Measurements from ENCODE around the gene PI4K2A. TPM values are rescaled to one million over a fixed set of nuclear protein-coding genes. Genes with fewer than 3 reads are reported as not detected.

Gene PI4K2A
- total and polyA plus RNA-seq, 4 donors: 6.5 to 16.7 (median 12.1) TPM

DNA sequence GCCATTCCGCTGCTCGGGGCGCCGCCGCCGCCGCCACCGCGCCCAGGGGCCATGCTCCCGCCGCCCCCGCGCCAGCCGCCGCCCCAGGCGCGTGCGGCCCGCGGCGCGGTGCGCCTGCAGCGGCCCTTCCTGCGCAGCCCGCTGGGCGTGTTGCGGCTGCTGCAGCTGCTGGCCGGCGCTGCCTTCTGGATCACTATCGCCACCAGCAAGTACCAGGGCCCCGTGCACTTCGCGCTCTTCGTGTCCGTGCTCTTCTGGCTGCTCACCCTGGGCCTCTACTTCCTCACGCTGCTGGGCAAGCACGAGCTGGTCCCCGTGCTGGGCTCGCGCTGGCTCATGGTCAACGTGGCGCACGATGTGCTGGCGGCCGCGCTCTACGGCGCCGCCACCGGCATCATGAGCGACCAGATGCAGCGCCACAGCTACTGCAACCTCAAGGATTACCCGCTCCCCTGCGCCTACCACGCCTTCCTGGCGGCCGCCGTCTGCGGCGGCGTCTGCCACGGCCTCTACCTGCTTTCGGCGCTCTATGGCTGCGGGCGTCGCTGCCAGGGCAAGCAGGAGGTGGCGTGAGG lies 73.4 kb downstream of the PI4K2A start:
- Histone ChIP-seq H3K4me1 (ENCODE audit: control insufficient read depth in 1 of 2, insufficient read depth in 2 of 2, low read length in 2 of 2) (peaks cover 0 to 3% of the 10 kb centered on the region in 2 donors), H3K9me3 (ENCODE audit: control insufficient read depth, low read length) (no peaks in the 10 kb centered on the region), H3K4me3 (ENCODE audit: low read length in 2 of 2) (peak overlapping the region; percentile 24 to 77), H3K27ac (ENCODE audit: low read depth in 1 of 2, low read length in 2 of 2) (peak overlapping the region; percentile 87 to 99), H3K27me3 (ENCODE audit: control insufficient read depth in 1 of 2, insufficient read depth in 2 of 2, low read length in 1 of 2) (no peaks in the 10 kb centered on the region), H3K36me3 (ENCODE audit: control insufficient read depth in 1 of 2, insufficient read depth in 2 of 2, low read length in 1 of 2) (peaks cover 0 to 2% of the 10 kb centered on the region in 2 donors)
- intact Hi-C loops (cut with DNase I): no loop called here
- 0% methylated on average over 53 to 69 of the region's 69 CpGs for WGBS, 2 donors
- peak; percentile 71 for ATAC-seq (ENCODE audit: low FRiP score)
- DNase-seq: peak; percentile 85 to 90

DNA sequence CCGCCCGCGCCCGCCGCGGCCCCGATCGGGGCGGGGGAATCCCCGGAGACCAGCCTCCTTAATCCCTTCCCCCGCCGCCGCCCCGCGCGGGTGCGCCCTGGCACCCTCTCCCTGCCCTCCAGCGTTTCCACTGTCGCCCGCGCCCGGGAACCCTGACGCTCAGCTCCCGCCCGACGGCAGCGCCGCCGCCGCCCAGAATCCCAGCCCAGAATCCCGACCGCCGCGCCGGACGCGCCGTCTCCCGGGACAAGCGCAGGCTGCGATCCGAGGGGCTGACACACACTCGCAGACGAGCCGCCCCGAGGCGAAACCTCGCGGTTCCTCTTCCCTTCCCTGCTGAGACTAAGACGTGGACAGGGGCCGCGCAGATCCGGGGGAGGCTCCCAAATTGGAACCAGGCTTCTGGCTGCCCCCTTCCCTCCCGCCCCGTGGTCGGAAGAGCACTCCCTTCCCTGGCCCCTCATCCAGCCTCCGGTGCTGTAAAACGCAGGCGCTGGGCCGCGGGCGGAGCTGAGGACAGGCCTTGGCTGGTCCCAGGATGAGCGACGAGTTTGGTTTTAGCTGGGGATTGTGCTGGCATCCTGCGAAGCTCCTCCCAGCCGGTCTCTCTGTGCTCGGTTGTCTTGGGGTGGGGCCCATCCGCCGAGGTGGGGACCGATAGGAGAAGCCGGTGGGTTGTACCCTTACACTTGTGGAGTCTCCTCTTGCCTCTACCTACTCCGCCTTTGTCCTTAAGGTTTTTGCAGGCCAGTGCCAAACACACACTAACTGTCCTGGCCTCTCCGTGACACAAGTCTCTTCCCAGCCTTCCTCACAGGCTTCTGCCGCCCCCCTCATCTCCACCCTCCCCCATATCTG lies 74.2 kb downstream of the PI4K2A start:
- Histone ChIP-seq H3K27me3 (ENCODE audit: control insufficient read depth in 1 of 2, insufficient read depth in 2 of 2, low read length in 1 of 2) (no peaks in the 10 kb centered on the region), H3K4me1 (ENCODE audit: control insufficient read depth in 1 of 2, insufficient read depth in 2 of 2, low read length in 2 of 2) (no peaks in the 10 kb centered on the region), H3K27ac (ENCODE audit: low read depth in 1 of 2, low read length in 2 of 2) (peak overlapping the region; percentile 87 to 99), H3K4me3 (ENCODE audit: low read length in 2 of 2) (peak overlapping the region; percentile 24 to 77), H3K36me3 (ENCODE audit: control insufficient read depth in 1 of 2, insufficient read depth in 2 of 2, low read length in 1 of 2) (peaks cover 0 to 2% of the 10 kb centered on the region in 2 donors), H3K9me3 (ENCODE audit: control insufficient read depth, low read length) (no peaks in the 10 kb centered on the region)
- ATAC-seq (ENCODE audit: low FRiP score): peak; percentile 83
- DNase-seq: peak; percentile 88 to 92
- intact Hi-C loops (cut with DNase I): no loop called here
- 1% methylated on average over 56 to 74 of the region's 74 CpGs for WGBS, 2 donors

DNA sequence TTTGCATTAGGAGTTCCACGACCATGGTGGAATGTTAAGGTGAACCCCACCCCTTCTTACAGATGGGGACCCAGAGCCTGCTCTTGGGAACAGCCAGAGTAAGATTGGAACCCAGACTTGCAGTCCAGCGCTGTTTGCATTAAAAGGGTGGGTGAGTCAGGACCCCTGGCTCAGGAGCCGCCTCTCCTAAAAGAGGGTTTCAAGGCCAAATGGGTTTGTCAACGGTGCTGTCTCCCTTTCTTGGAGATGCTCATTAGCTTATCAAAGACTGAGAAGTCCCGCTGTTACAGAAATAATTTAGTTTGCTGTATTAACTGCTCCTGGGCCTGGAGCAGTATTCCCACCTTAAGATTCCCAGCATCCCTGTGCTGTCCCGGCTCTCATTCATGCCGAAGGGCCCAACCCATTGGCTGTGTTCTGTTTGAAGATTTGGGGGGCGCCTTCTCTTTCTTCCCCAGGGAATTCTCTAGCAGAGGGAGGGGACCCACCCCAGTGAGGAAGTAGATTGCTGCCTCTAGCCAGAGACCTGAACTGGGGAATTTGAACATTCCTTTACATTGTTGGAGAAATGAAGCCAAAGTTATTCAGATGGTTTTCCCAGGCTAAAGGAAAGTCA lies 74.9 kb downstream of the PI4K2A start:
- H3K27me3 ChIP-seq (ENCODE audit: control insufficient read depth in 1 of 2, insufficient read depth in 2 of 2, low read length in 1 of 2): no peaks in the 10 kb centered on the region
- H3K36me3 ChIP-seq (ENCODE audit: control insufficient read depth in 1 of 2, insufficient read depth in 2 of 2, low read length in 1 of 2): peaks cover 0 to 2% of the 10 kb centered on the region in 2 donors
- H3K27ac ChIP-seq (ENCODE audit: low read depth in 1 of 2, low read length in 2 of 2): peak overlapping the region; percentile 87 to 99
- ATAC-seq (ENCODE audit: low FRiP score) (no peak), DNase-seq (peak in 1 of 2 donors; percentile 66)
- H3K9me3 ChIP-seq (ENCODE audit: control insufficient read depth, low read length): no peaks in the 10 kb centered on the region
- WGBS, 2 donors: 7 to 8% methylated on average over 8 of the region's 8 CpGs
- no peaks in the 10 kb centered on the region for H3K4me1 ChIP-seq (ENCODE audit: control insufficient read depth in 1 of 2, insufficient read depth in 2 of 2, low read length in 2 of 2)
- intact Hi-C loops (cut with DNase I): no loop called here
- peak overlapping the region; percentile 24 to 77 for H3K4me3 ChIP-seq (ENCODE audit: low read length in 2 of 2)

DNA sequence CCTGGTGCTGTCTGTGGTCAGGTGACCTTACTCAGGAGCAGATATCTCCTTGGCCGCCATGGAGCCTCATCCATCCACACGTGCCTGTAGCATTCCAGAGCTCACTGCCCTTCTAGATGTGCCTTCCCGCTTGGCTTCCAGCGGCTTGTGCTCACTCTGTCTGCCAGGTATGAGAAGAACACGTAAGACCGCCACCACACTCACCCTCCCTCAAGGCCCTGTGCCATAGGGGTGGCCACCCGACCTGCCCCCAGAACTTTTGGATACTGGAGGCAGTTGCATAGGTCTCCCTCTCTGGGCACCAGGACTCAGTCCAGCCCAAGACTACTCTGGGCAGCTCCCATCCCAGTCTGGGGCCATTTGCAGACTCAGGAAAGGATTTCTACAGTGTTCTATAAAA lies 77.2 kb downstream of the PI4K2A start:
- no peaks in the 10 kb centered on the region for H3K4me1 ChIP-seq (ENCODE audit: control insufficient read depth in 1 of 2, insufficient read depth in 2 of 2, low read length in 2 of 2)
- H3K27ac ChIP-seq (ENCODE audit: low read depth in 1 of 2, low read length in 2 of 2): peak overlapping the region in 1 of 2 donors; percentile 3
- WGBS, 2 donors: 80 to 82% methylated on average over 7 of the region's 7 CpGs
- H3K4me3 ChIP-seq (ENCODE audit: low read length in 2 of 2): no peak overlapping the region
- intact Hi-C loops (cut with DNase I): no loop called here
- H3K36me3 ChIP-seq (ENCODE audit: control insufficient read depth in 1 of 2, insufficient read depth in 2 of 2, low read length in 1 of 2): peaks cover 0 to 2% of the 10 kb centered on the region in 2 donors
- no peaks in the 10 kb centered on the region for H3K9me3 ChIP-seq (ENCODE audit: control insufficient read depth, low read length)
- H3K27me3 ChIP-seq (ENCODE audit: control insufficient read depth in 1 of 2, insufficient read depth in 2 of 2, low read length in 1 of 2): no peaks in the 10 kb centered on the region
- no peak for ATAC-seq (ENCODE audit: low FRiP score)
- DNase-seq: peak in 1 of 2 donors; percentile 61

DNA sequence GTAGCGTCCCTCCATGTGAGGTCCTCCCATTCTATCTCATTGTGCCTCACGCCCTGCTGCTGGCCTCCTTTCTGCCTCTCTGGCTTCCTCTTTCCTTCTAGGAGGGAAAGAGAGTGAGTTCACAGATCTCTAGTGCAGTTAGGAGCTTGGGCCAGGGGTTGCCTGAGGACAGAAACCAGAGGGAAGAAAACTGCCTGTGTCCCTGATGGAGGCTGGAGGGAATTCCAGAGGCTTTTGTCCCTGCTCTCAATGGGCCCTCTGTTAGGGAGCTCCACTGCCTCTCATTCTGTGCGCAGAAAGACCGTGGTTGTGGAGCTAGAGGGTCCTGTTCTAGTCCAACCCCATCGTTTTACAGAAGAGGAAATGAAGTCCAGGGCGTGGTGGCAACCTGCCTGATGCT lies 77.7 kb downstream of the PI4K2A start:
- 31 to 34% methylated on average over 6 of the region's 6 CpGs for WGBS, 2 donors
- no peaks in the 10 kb centered on the region for H3K9me3 ChIP-seq (ENCODE audit: control insufficient read depth, low read length)
- H3K27me3 ChIP-seq (ENCODE audit: control insufficient read depth in 1 of 2, insufficient read depth in 2 of 2, low read length in 1 of 2): no peaks in the 10 kb centered on the region
- no peaks in the 10 kb centered on the region for H3K4me1 ChIP-seq (ENCODE audit: control insufficient read depth in 1 of 2, insufficient read depth in 2 of 2, low read length in 2 of 2)
- peak overlapping the region in 1 of 2 donors; percentile 3 for H3K27ac ChIP-seq (ENCODE audit: low read depth in 1 of 2, low read length in 2 of 2)
- DNase-seq (no peak), ATAC-seq (ENCODE audit: low FRiP score) (no peak)
- H3K4me3 ChIP-seq (ENCODE audit: low read length in 2 of 2): no peak overlapping the region
- H3K36me3 ChIP-seq (ENCODE audit: control insufficient read depth in 1 of 2, insufficient read depth in 2 of 2, low read length in 1 of 2): peaks cover 0 to 2% of the 10 kb centered on the region in 2 donors
- intact Hi-C loops (cut with DNase I): no loop called here

DNA sequence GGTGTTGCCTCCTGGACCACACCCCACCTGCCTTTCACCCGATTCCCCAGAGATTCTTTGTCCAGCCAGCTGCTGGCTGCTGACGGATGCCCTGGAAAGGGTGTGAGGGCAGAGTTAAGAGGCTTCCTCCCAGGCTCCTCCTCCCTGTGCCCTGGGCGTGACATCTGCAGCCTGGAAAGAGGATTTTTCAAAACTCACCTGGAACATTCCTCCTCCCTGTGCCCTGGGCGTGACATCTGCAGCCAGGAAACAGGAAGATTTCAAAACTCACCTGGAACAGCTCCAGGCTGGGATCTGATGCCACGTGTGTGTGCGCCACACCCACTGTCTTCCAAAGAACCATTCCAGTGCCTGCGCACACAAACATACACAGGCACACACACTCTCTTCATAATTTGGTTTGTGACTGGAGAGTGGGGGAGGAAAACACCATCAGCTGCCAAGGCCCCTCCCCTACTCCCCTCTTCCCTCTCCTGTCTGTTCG lies 78.2 kb downstream of the PI4K2A start:
- ATAC-seq (ENCODE audit: low FRiP score) (no peak), DNase-seq (peak in 1 of 2 donors; percentile 76)
- intact Hi-C loops (cut with DNase I): no loop called here
- H3K36me3 ChIP-seq (ENCODE audit: control insufficient read depth in 1 of 2, insufficient read depth in 2 of 2, low read length in 1 of 2): peaks cover 0 to 2% of the 10 kb centered on the region in 2 donors
- H3K9me3 ChIP-seq (ENCODE audit: control insufficient read depth, low read length): no peaks in the 10 kb centered on the region
- 25 to 28% methylated on average over 8 of the region's 8 CpGs for WGBS, 2 donors
- H3K27ac ChIP-seq (ENCODE audit: low read depth in 1 of 2, low read length in 2 of 2): peak overlapping the region in 1 of 2 donors; percentile 3
- H3K4me3 ChIP-seq (ENCODE audit: low read length in 2 of 2): no peak overlapping the region
- no peaks in the 10 kb centered on the region for H3K4me1 ChIP-seq (ENCODE audit: control insufficient read depth in 1 of 2, insufficient read depth in 2 of 2, low read length in 2 of 2)
- no peaks in the 10 kb centered on the region for H3K27me3 ChIP-seq (ENCODE audit: control insufficient read depth in 1 of 2, insufficient read depth in 2 of 2, low read length in 1 of 2)

DNA sequence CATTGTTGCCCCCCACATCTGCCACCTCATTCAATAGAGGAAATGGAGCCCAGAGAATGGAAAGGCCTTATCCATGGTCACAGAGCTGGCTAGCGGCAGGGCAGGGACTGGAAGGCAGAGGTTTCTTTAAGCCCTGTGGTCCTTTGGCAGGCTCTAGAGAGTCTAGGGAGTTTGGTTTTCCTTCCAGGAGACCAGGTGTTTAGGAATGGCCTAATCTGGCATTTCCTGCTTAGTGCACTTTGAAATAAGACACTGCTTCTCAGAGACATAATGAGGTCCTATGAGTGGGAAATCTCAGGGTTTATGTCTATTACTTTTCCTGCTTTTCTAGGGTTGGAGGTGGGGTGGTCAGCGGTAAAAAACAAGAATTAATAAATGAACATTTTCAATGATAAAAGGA lies 79.1 kb downstream of the PI4K2A start:
- H3K27ac ChIP-seq (ENCODE audit: low read depth in 1 of 2, low read length in 2 of 2): peak overlapping the region in 1 of 2 donors; percentile 5
- H3K9me3 ChIP-seq (ENCODE audit: control insufficient read depth, low read length): no peaks in the 10 kb centered on the region
- peaks cover 0 to 2% of the 10 kb centered on the region in 2 donors for H3K36me3 ChIP-seq (ENCODE audit: control insufficient read depth in 1 of 2, insufficient read depth in 2 of 2, low read length in 1 of 2)
- no peaks in the 10 kb centered on the region for H3K27me3 ChIP-seq (ENCODE audit: control insufficient read depth in 1 of 2, insufficient read depth in 2 of 2, low read length in 1 of 2)
- intact Hi-C loops (cut with DNase I): no loop called here
- ATAC-seq (ENCODE audit: low FRiP score) (no peak), DNase-seq (no peak)
- WGBS, 2 donors: 93% methylated on average over 2 of the region's 2 CpGs
- H3K4me1 ChIP-seq (ENCODE audit: control insufficient read depth in 1 of 2, insufficient read depth in 2 of 2, low read length in 2 of 2): no peaks in the 10 kb centered on the region
- H3K4me3 ChIP-seq (ENCODE audit: low read length in 2 of 2): no peak overlapping the region

DNA sequence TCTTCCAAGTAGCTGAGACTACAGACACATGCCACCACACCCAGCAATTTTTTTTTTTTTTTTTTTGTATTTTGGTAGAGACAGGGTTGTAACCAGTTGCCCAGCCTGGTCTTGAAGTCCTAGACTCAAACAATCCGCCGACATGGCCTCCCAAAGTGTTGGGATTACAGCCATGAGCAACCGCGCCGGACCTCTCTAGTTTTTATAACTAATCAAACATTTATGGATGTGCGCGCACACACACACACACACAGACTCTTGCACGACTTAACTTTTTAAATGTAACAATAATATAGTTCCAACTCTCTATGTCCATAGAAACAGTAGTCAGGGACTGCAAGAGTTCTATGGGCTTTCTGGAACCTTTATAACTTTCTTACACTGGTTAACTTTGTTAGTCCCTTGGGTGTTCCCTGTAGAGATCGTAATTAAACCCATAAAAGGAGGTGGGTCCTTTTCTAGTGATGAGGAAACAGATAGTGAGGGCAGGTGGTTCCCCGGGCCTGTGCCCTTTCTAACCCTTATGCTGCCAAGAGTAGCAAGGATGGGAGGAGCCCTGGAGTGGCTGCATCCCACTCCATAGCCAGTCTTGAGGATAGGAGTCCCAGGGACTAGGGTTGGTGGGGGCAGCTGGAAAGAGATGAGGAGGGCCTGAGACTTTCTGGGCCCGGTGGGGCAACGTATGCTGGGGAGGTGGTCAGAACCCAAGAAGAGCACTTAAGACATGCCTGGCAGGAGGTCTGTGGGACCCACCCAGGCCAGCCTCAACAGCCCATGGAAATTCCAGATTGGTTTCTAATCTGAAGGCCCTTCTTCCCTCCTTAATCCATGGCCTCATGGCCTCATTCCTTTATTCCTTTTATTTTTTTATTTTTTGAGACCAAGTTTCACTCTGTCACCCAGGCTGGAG lies 81.7 kb downstream of the PI4K2A start:
- ATAC-seq (ENCODE audit: low FRiP score) (no peak), DNase-seq (peak in 1 of 2 donors; percentile 47)
- Histone ChIP-seq H3K36me3 (ENCODE audit: control insufficient read depth in 1 of 2, insufficient read depth in 2 of 2, low read length in 1 of 2) (peaks cover 0 to 2% of the 10 kb centered on the region in 2 donors), H3K4me1 (ENCODE audit: control insufficient read depth in 1 of 2, insufficient read depth in 2 of 2, low read length in 2 of 2) (peaks cover 0 to 6% of the 10 kb centered on the region in 2 donors), H3K4me3 (ENCODE audit: low read length in 2 of 2) (no peak overlapping the region), H3K27me3 (ENCODE audit: control insufficient read depth in 1 of 2, insufficient read depth in 2 of 2, low read length in 1 of 2) (no peaks in the 10 kb centered on the region), H3K9me3 (ENCODE audit: control insufficient read depth, low read length) (no peaks in the 10 kb centered on the region), H3K27ac (ENCODE audit: low read depth in 1 of 2, low read length in 2 of 2) (no peak overlapping the region)
- intact Hi-C loops (cut with DNase I): no loop called here
- WGBS, 2 donors: 73 to 78% methylated on average over 12 of the region's 12 CpGs

All from aorta (tissue), 5 donors.